HG02588 (cell line): Measurements from ENCODE around the gene KRT31.
"Not testable (repeated sequence)": the region's sequence is repeated elsewhere in the genome, so short reads cannot be mapped to it uniquely, and the experiment has no call there.

Experiments used
- ATAC-seq: cut with Tn5 transposase; IDR thresholded peaks from one replicate; pipeline ENCODE4 v1.9.1; 2021; ENCODE audit warnings: mild to moderate bottlenecking, moderate library complexity; ENCODE audit not compliant: unreplicated experiment

KRT31 gene

DNA sequence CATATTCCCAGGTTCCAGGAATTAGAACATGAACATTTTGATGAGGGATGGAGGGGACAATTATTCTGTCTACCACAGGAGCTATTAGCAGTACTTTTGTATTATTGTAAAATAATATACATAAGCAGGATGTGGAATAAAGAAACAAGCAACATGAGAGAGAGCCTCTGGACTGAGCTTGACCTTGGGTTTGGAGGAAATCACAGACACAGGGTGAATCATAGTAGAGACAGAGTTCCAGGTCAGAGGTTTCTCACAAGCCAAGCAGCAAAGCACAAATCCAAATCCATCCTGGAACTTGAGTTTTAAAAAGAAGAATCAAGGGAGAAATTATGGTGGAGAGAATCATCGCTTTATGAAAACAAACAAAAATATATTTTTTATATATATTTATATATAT, 5.1 kb downstream of the KRT31 start:
- no peak for ATAC-seq

DNA sequence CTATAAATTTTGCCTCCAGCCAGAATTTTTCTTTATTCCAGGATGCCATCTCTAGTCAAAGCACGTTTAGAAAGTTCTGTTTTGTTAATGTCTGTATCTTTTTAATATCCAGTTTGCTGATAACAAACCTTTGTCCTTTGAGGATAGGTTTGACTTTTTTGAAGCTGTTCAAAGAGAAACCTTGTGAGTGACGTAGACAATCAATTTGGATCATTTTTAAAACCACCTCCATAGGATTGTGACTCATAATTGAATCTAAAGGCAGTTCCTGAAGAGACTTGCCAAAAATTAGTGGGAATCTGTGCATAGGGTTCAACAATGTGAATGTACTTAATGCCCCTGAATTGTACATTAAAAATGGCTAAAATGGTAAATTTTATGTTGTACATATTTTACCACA, 5.9 kb downstream of the KRT31 start:
- ATAC-seq, result no peak

DNA sequence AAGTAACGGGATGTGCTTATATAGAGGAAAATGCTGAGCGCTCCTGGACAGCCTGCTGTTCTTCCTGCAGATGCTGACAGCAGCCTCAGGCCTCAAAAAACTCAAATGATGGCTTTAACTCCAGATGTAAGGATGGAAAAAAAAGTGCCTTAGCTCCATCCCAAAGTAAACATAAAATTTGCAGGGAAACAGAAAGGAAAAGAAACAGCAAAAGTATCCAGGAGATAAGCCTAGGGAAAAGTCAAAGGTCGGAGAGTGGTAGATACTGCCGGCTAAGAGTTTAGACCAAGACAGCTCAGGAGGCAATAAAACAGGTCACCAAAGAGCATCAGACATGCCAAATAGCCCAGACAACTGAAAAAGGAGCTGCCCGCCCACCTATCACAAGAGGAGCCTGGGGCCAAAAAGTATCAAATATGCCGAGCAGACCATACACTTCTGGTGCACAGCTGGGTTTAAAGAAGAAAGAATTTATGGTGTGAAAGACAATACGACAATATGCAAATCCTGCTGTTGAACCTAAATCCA, 6.9 kb downstream of the KRT31 start:
- ATAC-seq, result no peak

DNA sequence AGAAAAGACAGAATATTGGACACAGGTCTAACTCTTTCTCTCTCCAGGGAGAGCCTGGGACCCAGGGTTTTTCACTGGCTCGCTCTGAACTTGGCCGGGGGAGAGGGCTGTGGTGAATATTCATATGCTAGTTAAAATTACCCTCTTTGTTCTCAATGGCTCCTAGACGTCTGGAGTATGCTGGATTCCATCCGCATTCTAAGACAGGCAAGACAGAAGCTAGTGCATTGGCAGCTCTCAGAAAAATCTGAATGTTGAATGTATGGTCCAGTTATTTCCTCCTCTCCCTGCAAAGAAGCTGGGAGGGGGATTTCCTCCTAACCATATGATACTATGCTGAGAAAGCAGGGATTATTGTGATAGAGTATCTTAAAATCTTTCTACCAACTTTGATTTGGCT, 9.7 kb downstream of the KRT31 start:
- ATAC-seq, result no peak

DNA sequence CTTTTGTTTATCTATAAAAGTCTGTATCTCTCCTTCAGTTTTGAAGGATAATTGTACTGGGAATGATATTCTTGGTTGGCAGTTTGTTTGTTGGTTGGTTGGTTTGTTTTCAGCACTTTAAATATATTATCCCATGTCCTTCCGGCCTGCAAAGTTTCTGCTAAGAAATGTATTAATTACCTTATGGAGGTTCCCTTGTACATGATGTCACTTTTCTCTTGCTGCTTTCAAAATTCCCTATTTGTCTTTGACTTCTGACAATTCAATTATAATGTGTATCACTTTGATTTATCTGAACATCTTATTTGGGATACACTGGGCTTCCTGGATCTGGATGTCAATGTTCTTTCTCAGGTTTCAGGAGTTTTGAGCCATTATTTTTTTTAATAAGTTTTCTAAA, 11.2 kb downstream of the KRT31 start:
- no peak for ATAC-seq

DNA sequence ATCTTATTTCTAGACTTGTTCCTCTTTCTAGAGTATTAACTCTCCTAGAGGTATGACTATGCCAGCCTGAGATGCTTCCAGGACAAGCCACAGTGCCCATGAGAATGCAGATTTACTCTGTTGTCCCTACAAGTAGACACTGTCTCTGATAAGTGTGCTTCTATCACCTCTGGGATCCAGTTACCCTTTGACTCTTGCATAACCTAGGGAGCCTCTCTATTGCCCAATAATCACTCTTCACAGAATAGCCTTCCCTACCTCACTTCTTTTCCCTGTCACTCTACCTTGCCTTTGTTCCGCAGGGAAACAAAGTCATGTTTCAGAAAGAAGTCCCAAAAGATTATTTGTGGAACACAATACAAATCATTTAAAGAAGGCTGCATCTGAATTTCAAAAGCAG, 13.7 kb downstream of the KRT31 start:
- ATAC-seq, result no peak

DNA sequence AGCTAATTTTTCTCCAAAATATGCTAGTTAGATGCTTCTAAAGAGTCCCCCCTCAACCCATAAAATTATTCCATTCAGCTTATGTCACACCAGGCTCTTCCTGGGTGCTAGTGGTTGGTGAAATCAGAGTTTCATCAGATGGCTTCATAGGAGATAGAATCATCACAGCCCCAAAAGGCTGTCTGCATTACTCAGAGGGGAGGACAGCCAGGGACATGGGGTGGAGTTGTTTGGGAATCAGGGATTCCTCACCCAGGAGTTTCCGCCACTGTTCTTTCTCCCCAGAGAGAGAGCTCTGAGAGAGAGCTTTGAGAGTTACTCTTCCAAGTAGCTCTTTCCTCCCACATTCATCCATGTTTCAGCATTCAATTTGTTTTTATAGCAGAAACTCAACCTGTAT, 15.0 kb downstream of the KRT31 start:
- ATAC-seq, result no peak

DNA sequence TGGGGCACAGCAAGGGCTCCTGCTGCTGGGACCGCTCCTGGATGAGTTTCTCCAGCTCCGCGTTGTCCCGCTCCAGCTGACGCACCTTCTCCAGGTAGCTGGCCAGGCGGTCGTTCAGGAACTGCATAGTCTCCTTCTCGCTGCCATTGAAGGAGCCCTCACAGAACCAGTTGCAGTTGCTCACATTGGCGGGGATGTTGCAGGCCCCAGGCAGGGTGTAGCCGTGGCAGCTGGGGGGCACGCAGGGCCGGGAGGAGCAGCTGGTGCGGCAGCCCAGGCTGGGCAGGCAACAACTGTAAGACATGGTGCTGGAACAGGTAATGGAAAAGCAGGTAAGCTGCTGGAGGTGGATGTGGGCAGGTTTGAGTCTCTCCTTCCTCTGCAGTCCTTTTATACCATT, 15.5 kb downstream of the KRT31 start, which contains the start of gene KRT34:
TSS of gene KRT34 (minus strand) at position 364 of the 400 bp plus-strand sequence. CDS start at position 304, 60 bp downstream.
- not testable (repeated sequence) for ATAC-seq

DNA sequence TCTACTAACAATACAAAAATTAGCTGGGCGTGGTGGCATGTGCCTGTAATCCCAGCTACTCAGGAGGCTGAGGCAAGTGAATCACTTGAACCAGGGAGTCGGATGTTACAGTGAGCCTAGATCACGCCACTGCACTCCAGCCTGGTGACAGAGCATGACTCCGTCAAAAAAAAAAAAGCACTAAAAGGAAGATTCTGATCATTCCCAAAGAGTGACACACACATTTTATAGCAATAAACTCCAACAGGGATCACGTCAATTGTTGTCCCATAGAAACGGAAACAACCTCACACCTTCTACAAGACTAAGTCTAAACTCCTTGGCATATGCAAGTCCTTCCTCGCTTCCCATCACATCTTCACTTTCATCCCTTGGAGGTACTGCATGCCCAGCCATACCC, 17.3 kb downstream of the KRT31 start:
- ATAC-seq, result not testable (repeated sequence)

DNA sequence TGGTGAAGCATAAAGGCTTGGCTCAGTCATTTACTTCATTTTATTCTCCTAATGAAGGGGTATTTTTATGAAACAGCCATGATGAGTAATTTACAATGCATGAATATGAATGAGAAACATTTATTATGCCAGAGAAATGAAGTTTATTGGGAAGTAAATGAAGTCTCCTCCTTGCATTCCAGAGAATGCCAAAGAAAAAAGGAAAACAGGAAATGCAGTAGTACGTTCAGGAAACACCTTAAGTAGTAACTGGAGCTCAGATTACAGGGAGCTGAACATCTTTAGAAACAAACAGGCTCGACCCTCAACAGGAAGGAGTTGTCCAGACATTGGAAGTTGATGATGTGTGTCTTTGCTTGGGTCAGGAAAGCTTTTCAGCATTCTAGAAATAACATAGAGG, 19.9 kb downstream of the KRT31 start:
- no peak for ATAC-seq

DNA sequence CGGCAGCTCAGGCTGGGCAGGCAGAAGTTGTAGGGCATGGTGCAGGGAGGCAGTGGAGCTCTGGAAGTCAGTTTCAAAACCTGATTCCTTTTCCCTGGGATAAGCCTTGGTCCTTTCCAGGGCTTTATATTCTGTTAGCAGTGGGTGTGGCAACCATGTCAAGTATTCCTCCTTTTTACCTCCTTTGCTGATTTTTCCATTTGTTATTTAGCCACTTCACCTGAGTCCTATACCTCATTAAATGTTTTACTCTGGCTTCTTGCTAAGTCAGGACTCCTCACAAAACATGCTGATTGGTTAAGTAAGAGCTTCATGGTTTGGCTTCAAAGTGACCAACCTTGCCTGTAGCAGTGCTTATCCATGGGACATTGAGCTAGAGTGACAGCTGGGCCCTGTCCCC, 27.7 kb downstream of the KRT31 start, which contains the start of gene KRT33B:
TSS of gene KRT33B (minus strand) at position 101 of the 400 bp plus-strand sequence. CDS start at position 38, 63 bp downstream.
- no peak for ATAC-seq

DNA sequence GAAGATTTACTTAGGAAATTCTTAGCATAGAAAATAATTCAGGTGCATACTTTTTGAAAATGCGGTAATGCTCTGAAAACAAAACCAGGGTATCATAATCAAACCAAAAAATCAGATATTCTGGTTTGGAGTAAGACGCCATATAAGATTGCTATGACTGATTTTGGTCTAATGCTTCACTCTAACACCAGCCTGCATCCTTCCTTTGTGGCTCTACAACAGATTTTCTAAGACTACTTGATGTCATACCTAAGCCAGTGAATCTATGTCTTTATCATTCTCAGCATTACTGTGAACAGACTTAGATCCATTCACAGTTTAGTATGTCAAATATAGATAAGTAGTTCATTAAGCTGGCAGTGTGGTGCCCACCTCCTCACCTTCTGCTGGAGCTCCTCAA, 28.4 kb downstream of the KRT31 start:
- ATAC-seq, result no peak

DNA sequence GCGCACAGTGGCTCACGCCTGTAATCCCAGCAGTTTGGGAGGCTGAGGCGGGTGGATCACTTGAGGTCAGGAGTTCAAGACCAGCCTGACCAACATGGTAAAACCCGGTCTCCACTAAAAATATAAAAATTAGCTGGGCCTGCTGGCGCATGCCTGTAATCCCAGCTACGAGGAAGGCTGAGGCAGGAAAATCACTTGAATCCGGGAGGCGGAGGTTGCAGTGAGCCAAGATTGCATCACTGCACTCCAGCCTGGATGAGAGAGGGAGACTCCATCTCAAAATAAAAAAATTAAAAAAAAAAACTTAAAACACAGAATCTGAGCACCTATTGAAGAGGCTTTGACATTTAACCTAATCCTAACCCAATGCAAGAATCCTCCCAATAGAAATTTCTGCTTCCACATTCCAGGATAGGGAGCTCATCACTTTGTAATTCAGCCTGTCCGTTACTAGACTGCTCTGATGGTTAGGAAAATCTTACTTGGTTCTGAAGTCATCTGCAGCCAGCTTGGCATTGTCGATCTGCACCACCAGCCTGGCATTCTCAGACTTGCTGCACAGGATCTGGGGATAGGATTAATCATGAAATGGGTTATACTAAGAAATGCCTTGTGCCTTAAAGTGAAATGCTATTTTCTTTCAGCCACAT, 29.9 kb downstream of the KRT31 start:
- ATAC-seq, result no peak

DNA sequence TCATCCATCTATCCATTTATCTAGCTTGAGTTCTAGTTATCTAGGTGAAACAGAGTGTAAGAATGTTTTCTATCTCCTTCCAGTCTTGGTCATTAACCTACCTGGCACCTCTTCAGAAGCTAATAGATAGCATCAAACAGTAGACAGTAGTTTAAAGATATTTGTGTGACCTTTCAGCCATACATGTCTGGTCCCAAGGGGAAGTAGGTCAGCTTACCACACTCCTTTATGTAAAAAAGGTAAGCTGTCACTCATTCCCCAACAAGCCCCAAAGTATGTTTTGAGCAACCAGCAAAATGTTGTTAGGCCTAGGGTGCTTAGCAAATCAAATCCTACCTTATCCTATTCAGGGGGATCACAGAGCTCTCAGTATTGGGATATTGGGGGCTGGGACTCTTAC, 31.3 kb downstream of the KRT31 start:
- no peak for ATAC-seq

DNA sequence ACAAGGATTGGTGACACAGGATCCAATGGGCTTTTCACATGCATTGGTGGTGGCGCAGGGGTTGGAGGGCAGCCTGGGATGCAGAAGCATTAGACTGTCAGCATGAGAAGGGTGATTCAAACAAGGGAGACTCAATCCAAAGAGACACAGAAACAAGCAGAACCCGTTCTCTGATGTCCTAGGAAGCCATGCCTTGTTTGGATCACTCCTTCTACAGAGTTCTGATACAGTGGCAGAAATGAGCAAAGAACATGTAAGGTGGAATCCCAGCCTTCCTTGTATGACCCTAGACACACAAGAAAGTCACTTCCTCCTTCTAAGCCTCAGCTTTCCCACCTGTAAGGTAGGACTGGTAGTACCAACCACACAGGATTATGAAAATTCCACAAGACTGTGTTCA, 33.5 kb downstream of the KRT31 start:
- ATAC-seq, result no peak

DNA sequence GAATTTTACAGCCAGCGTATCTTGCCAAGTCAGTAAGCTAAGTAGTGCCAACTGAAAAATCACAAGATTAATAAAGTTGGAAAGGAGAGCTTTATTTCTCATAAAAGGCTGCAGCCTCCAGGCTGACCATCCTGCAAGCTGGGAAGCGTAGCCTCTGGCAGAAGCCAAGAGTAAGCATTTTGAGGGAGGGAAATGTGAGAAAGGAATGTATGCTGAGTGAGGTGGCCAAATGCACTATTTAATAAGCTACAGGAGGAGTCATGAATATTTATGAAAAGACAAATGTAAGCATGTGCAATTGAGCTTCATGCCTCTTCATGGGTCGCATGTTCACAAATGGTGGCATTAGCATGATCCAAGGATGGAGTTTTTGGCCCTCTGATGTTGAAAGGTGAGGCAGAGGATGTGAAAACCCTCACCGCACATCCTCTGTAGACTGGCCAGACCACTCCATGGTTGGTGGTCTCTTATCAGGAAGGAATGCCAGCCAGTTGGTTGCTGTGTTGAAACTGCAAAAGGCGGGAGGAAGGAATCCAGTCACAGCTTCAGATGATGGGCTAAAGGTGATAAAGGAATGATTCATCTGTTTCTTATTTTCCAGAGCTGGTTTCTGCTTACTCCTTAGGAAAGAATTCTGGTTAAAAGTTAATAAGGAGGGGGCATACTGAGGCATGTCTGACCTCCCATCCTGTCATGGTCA, 37.0 kb downstream of the KRT31 start:
- ATAC-seq, result no peak

DNA sequence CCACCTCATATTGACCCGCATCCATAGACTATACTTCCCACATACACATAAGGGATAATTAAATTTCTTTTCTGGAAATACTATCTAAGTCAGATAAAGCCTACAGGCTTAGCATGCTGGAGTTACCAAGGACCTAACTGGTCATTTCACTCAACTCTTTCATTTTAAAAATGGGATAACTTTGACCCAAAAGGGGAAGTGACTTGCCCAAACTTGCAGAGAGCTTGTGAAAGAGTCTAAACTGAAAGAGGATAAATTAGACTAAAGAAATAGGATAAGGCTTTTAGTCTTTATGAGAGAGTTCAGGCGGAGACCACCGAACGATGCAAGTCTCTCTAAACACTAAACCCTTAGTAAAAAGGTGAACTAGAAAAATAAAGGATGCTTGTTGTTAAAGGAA, 42.9 kb downstream of the KRT31 start:
- ATAC-seq, result no peak

DNA sequence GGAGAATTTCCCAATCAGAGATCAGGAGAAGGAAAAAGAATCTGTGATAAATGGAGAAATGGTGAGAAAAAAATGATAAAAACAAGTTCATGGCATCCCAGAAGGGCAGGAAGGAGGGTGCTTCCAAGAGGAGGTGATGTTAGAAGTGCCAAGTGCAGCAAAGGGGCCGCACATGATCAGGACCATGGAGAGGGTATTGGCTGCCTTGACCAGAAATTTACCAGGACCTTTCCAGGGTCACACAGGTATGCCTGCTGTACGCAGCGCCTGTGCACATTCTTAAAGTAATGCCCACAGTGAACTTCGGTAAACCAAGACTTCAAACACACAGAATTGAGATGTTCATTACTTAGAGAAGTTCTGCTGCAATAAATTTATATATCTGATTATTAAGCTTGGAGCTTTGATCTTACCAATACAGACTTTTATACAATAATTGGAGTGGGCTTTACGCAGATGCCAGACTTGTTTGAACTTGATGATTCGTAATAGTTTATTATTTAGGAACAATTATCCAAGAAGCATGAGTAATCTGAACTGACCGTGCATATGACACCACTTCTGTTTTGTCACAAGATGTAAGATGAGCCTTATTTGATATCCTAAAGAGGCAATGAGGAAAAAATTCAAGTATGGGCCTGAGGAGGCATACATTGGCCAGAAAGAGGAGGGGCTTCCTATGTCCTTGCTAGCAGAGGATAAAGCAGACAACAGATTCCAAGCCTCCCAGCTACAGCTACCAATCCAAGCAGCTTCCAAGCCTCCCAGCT, 44.6 kb downstream of the KRT31 start:
- ATAC-seq, result no peak

DNA sequence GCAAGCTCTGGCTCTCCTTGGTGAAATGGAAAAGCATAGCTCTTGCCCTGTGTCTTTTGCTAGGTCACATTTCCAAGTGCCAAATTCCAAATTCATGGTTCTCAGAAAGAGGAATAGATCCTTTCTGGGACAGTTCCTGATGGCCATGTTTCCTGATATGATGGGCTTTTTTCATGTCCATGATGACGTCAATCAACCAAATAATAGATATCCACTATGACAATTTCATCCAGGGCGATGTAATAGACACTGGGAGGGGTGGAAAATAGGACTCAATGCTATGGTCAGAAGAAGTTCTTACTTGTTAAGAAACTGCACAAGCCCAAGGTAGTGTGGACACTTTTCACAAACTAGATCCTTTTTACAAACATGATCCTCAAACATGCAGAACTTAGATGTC, 46.2 kb downstream of the KRT31 start:
- ATAC-seq, result no peak

DNA sequence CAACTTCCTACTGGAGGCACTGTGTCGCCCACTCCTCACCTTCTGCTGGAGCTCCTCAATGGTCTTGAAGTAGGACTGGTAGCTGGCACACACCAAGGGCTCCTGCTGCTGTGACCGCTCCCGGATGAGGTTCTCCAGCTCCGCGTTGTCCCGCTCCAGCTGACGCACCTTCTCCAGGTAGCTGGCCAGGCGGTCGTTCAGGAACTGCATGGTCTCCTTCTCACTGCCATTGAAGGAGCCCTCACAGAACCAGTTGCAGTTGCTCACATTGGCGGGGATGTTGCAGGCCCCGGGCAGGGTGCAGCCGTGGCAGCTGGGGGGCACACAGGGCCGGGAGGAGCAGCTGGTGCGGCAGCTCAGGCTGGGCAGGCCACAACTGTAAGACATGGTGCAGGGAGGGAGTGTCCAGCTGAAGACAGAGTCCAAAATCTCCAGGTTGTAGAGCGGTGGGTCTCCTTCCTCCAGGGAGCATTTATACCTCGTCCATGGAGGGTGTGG, 47.0 kb downstream of the KRT31 start, which contains the start of gene KRT33A:
TSS of gene KRT33A (minus strand) at position 448 of the 498 bp plus-strand sequence. CDS start at position 387, 61 bp downstream.
- not testable (repeated sequence) for ATAC-seq
